HG03460 (cell line): ENCODE measurements around the gene CNTN5.
"Not testable (repeated sequence)": the region's sequence is repeated elsewhere in the genome, so short reads cannot be mapped to it uniquely, and the experiment has no call there.

Experiments used
- ATAC-seq: cut with Tn5 transposase; IDR thresholded peaks from one replicate; pipeline ENCODE4 v1.9.1; 2021; ENCODE audit not compliant: unreplicated experiment

The CNTN5 gene

DNA sequence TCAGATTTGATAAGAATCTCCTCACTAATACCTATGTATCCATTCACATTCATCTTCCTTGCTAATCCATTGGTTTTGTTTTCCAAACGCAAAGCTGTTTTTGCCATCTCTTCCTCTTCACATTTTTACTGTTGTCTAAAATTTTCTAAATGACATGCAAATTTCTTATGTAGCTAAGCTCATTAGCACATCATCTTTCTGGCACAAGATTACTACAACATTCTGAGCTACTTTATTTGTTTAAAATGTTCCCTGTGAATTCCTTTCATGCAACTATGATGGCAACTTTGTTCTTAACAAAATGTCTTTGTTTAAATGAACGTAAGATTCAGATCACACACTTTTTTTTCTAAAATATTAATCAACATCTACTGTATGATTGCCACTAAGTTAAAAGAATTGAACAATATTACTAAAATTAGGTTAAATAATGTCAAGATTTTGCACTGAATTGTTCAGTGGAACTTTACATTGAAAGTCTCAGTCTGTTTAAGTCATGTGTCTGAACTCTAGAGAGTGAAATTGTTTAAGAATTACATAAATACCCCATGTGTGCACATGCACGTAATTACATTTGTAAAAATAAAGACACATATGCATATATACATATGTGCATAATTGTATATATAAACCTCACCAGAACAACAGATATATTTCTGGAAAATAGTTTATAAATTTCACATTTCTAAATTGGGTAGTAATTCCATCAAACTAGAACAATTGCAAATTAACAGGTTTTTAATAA, 688.4 kb downstream of the CNTN5 start:
- ATAC-seq = no peak

DNA sequence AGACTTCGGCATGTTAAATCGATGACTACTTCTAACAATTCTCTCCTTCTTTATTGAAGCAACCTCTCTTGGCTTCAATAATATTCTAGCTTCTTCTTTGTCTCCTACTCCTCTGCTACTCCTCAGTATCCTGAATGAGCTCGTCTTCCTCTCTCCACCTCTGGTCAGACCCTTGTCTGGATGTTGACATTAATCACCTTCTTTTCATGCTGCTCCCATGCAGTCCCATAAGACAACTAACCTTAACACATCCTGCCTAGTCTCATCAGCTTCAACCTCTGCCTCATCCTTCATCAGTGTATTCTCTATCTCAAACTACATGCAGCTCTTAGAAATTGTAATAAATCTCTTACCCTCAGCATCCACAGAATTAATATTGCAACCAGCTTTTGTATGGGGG, 695.6 kb downstream of the CNTN5 start:
- no peak for ATAC-seq

DNA sequence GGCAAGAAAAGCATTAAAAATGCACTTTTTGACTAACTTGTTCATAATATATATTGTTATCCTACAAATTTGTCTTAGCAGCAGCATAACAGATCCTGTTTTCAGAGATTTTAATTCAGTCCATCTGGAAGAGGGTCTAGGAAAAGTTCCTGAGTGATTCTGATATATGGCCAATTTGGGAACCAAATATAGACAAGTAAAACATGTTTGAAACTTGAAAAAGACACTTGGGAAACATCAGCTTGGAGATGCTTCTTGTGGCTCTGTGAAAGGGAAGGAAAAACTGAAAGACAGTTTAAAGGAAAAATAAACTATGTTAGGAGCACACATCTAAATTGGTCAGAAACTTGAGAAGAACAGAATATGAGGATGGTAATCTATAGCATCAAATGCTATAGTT, 697.5 kb downstream of the CNTN5 start:
- no peak for ATAC-seq

DNA sequence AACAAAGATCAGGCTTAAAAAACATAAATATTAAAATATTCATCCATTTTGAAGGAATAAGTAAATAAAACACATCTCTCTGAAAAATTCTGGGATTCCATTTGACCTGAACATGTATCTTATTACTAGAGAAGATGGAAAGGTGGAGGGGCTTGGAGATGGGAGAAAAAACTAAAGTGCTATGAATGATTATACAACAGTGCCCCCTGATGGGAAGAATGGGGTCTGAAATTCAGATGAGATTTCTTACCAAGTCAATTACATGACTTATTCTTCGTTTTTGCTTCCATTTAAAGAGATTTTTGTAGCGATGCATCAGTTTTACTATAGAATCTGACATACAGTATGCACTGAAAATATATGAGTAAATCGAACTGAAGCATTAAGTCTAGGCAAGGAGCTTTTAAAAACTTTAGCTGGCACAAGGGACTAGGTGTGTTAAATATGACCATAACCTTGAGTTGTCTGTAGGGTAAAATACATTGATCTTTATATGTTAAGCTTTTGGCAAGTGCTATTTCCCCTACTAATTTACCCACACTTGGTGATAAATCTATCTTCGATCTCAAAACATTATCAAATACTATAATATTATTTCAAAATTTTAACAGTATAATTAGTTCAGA, 718.8 kb downstream of the CNTN5 start:
- no peak for ATAC-seq

DNA sequence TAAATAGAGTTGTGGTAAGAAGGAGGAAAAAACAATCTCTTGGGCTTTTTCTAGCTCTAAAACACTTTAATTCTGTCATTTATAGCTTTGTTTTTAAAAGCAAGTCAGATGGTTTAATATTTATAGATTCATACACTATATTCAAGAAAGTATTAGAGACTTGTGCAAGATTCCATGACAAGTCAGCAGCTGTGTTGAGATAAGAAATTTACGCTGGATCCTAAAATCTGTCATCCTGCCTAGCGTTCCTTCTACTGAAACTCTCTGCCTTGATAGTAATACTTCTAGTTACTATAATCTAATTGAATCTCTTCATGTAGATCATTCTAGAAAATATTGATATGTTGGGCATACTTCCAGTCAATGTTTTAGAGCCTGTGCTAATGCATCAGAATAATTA, 721.8 kb downstream of the CNTN5 start:
- ATAC-seq = no peak

DNA sequence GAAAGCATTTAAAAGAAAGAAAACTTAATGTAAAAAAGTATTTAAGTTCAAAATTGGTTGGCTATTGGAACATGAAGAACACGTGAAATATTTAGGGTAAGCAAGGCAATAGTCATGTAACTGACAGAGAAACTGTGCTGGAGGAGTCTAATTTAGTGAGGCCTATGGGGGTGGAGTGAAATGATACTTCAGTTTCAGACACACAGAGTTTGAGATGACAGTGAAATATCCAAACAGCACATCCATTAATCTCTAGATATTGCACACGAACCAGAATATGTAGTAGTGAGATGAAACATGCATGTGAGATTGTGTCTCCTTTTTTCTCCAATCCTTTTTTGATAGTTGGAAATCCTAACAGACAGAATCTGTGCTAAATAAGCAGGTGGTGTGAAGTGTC, 739.0 kb downstream of the CNTN5 start:
- ATAC-seq = no peak

DNA sequence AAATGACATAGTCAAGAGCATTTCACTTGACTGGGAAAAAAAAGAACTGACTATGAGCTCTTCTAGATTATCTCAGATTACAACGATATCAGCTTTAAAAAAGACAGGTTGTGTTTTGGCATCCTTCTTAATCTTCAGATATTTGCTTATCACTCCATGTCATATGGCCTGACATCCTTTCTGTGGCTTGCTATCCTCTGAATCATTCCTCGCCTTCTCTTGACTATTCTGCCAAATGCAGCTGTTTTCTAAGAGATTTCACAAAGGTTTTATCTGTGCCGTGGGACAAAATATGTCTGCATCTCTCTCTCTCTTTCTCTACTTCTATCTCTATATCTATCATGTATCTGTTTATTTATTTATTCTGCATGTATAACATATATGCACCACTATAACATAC, 746.1 kb downstream of the CNTN5 start:
- ATAC-seq = no peak

DNA sequence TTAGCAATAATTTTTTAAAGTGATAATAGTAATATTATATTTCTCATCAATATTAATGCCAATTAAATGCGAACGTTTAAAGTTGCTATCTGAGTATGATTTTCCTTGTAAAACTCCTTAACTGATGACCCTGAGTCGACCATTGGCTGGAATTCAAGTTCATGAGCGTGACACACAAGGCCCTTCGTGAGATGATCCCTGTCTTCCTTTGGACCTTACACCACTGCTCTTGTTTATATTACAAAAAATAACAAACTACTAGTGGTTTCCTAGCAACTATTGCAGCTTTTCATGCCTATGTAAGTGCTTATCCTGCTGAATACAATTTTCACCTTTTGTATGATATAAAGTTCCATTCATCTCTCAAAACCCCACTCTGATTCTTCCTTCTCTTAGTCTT, 752.9 kb downstream of the CNTN5 start:
- no peak for ATAC-seq

DNA sequence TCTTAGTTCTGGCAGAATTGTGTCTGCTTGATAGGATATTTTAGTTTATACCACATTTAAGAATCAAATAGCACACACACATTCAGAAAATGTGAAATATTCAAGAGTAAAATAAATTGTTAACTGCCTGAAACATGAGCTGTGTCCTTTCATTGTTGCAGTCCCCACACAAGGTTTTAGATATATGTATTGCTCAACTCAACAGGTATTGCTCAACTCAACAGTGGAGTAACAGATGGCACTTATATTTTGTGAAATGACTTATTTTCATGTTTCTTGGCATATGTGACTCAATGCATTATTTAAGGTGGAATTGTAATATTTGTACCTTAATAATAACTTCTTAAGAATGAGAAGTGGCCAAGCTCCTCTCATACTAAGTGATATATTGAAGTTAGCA, 760.3 kb downstream of the CNTN5 start:
- no peak for ATAC-seq

DNA sequence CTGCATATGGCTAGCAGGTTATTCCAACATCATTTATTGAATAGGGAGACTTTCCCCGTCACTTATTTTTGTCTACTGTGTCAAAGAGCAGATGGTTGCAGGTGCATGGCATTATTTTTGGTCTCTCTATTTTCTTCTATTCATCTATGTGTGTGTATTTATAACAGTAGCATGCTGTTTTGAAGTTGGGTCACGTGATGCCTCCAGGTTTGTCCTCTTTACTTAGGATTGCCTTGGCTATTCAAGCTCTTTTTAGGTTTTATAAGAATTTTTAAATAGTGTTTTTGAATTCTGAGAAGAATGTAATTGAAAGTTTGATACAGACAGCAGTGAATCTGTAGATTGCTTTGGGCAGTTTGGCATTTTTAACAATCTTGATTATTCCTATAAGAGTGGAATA, 770.6 kb downstream of the CNTN5 start:
- ATAC-seq = no peak

DNA sequence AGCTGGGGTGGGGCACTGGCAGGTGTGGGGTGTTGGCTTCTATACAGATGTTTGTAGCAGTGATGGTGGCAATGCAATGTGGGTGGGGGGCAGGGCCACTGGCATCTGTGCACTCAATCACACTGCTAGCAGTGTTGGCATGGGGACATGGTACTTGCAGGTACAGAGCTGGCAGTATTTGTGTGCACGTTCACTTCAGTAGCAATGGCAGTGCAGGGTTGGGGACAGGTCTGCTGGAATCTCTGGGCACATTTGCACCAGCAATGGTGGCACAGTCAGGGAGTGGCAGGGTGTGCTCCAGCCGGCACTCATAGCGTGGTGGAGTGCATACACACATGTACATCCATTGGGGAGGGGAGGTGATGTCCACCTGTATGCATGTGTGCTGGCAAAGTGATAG, 775.2 kb downstream of the CNTN5 start:
- no peak for ATAC-seq

DNA sequence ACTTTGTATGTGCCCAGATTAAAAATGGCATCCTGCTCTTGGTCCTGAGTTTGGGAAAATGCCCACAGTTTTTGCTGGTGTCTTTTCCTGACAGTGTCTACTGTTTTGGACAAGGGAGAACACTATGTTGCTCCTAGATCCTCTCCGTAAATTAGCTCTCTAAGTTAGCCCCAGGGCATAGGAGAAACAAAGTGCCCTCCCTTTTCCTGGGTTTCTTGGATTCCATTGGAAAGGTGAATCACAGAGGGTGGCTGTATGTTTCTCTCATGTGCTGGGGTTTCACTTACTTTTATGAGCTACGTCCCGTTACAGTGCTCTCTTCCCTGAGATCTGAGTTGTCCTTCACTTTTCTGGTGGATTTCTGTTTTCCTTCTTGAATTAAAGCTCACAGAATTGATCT, 782.8 kb downstream of the CNTN5 start:
- no peak for ATAC-seq

DNA sequence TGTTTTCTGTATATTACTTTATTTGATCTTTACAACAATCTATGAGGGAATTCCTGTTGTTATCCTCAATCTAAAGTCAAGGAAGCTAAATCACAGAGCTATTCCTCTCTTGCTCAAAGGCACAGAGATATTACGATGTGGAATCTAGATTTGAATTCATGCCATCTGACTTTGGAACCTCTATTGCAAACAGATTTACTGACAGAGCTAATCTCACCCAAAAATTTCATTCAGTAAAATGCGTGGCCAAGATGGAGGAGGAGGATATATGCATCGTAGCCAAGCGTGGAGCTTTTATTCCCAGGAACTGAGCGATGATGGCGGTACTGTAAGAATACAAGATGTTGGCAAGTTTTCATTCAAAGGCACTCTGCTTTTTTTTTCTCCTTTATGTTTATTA, 791.8 kb downstream of the CNTN5 start:
- no peak for ATAC-seq

DNA sequence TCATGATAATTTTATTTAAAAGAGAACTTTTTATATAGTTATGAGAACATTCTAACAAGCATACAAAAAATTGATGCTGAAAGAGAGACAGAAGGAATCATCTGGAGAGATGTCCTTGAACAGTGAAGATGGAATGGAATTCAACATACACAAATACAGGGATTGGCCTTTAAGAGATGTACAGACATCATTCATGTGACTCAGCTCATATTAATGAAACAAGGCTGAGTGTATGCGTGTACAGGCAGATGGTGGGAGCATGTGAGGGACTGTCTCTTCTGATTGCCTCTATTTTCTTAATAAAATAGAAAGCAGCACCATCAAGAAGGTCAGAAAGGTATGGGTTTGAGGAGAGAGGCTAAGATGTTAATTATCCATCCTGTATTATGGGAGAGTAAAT, 793.3 kb downstream of the CNTN5 start:
- no peak for ATAC-seq

DNA sequence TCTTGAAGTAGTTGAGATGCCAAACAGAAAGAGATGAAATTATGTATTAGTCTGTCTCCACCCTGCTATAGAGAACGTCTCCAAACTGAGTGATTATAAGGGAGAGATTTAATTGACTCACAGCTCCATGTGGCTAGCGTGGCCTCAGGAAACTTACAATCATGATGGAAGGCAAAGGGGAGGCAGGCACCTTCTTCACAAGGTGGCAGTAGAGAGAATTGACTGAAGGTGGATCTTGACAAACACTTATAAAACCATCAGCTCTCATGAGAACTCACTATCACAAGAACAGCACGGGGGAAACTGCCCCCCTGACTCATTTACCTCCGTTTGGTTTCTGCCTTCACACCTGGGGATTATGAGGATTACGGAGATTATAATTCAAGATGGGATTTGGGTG, 794.0 kb downstream of the CNTN5 start:
- no peak for ATAC-seq

DNA sequence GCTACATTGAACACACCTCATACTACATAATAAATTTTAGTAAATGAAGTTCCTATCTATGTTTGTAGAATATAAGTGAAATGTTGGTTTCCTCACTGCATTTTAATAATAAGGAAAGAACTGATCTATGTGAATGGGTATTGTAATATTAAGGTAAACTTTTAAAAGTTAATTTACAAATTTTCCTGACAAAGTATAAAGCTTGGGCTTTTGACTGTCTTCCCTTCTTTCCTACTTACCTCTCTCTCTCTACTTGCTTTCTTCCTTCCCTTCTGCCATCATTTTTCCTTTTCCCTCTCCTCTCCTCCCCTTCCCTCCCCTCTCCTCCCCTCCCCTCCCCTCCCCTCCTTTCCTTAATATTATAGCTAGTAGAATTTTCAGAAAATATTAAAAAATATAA, 798.2 kb downstream of the CNTN5 start:
- no peak for ATAC-seq

DNA sequence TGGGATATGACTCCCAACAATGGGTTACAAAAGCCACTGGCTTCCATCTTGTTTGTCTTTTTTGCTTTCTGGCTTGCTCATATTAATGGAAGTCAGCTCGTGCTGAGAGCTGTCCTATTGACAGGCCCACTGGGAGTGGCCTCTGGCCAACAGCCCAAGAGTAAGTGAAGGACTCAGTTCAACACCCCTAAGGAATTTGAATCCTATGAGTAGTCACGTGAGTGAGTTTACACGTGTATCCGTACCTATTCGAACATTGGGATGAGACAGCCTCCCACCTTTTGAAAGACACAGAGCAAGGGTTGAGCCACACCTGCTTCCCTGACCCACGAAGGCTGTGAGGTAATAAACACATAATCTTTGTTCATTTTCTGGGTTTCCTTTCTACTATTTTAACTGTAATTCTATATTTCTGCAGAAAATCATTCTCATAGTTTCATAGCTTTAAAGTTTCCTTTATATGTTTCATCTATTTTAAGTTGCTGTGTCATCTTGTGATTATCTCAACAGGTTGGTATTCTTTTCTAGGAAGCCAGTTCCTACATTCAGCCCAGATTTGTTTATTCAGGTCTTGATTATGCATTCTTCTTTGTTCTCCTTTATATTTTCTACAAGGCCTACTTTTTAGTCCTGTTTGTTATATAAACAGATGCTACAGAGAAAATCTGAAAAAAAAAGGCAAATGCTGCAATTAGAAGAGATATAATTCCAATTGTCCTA, 802.3 kb downstream of the CNTN5 start:
- ATAC-seq = no peak

DNA sequence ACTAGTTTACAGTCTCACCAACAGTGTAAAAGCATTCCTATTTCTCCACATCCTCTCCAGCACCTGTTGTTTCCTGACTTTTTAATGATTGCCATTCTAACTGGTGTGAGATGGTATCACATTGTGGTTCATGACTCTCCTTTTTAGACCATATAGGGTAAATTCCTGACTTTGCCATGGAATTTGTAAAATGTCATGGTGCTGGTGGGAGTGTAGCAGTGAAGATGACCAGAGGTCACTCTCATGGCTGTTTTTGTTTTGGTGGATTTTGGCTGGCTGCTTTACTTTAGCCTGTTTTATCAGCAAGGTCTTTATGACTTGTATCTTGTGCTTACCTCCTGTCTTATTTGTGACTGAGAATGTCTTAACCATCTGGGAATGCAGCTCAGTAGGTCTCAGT, 816.0 kb downstream of the CNTN5 start:
- not testable (repeated sequence) for ATAC-seq

DNA sequence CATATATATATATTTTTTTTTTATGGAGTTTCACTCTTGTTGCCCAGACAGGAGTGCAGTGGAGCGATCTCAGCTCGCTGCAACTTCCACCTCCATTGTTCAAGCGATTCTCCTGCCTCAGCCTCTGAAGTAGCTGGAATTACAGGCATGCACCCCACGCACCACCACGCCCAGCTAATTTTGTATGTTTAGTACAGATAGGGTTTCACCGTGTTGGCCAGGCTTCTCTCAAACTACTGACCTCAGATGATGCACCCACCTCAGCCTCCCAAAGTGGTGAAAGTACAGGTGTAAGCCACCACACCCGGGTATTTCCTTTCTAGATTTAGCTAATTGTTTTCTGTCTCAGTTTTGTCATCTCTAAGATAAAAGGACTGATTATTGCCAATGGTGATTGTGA, 821.1 kb downstream of the CNTN5 start:
- no peak for ATAC-seq

DNA sequence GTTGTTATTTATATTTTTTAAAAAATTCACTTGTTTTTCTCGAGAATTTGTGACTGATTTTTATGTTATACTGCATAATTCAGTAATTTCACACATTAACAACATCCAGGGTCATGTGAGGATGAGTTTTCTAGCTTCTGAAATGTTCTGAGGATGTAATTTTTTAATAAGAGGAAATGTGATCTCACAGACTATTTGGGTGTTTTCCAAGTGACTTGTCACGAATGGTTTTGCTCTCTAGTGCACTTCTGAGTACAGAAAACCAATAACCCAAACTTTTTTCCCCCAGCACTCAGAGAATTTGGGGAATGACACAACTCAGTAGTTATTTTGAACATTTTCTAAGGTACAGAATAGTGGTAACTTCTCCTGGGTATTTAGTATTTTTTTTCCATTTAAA, 845.2 kb downstream of the CNTN5 start:
- no peak for ATAC-seq

DNA sequence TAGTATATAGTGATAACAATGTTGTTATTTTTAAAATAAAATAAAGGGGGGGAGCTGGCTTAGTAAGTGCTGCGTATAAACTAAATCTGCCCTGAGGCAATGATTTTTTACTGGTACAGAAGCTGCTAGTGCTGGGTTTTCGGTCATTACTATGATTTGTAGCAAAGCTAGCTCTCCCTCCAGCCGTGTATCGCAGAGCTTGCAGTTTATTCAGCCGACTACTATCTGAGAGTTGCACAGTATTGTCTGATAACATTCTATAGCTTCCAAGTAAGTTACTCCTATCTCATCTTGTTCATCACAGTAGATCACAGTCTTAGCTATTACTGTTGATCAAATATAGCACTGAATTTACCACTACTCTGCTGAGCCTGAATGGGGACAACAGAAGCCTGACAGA, 860.9 kb downstream of the CNTN5 start:
- no peak for ATAC-seq

DNA sequence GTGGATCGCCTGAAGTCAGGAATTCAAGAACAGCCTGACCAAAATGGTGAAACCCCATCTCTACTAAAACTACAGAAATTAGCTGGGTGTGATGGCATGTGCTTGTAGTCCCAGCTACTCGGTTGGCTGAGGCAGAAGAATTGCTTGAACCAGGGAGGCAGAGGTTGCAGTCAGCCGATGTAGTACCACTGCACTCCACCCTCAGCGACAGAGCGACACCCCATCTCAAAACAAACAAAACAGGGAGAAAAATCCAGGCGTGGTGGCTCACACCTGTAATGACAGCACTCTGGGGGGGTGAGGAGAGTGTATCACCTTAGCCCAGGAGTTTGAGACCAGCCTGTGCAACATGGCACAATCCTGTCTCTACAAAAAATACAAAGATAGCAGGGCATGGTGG, 864.0 kb downstream of the CNTN5 start:
- no peak for ATAC-seq
